Activated T-cell treated with anti-CD3 and anti-CD28 coated beads, Interleukin-2, amount 50 U/mL, for 72 hours (primary cell): ENCODE results near the gene MILR1. TPM values are rescaled to one million over a fixed set of nuclear protein-coding genes. Genes with fewer than 3 reads are reported as not detected.

ENCODE experiments used
- total RNA-seq, 2 donors: library from RNA; stranded (reverse); gene quantifications; one replicate each; pipeline ENCODE4 v1.2.3, GENCODE V29; 2022

Gene MILR1
- total RNA-seq, 2 donors from 2014 or later: 0.58 TPM; not detected in 1

Other genes starting within 250 kb of the MILR1 start
- gene TEX2, start 185.9 kb upstream of the MILR1 start, total RNA-seq: 10 to 100 TPM; 10.5 to 15.7 TPM
- gene PECAM1, start 58.3 kb upstream of the MILR1 start, total RNA-seq: 10 to 100 TPM; 16.1 to 21.5 TPM
- gene POLG2, start 47.9 kb downstream of the MILR1 start, total RNA-seq: 10 to 100 TPM; 40.7 to 47.2 TPM
- 1,000 to 10,000 TPM; 1,029 to 1,188 TPM for gene DDX5, start 57.2 kb downstream of the MILR1 start, total RNA-seq
- gene CEP95, start 57.9 kb downstream of the MILR1 start, total RNA-seq: 10 to 100 TPM; 70.9 to 80.3 TPM
- 10 to 100 TPM; 18.3 to 19.4 TPM for gene SMURF2, start 213.2 kb downstream of the MILR1 start, total RNA-seq